GM18508 (cell line): ENCODE results near the gene TANGO2.

Source experiments
- ATAC-seq: cut with Tn5 transposase; IDR thresholded peaks from one replicate; pipeline ENCODE4 v1.9.1; 2021; ENCODE audit warnings: moderate number of reproducible peaks; ENCODE audit not compliant: insufficient read depth, unreplicated experiment

Gene TANGO2

DNA sequence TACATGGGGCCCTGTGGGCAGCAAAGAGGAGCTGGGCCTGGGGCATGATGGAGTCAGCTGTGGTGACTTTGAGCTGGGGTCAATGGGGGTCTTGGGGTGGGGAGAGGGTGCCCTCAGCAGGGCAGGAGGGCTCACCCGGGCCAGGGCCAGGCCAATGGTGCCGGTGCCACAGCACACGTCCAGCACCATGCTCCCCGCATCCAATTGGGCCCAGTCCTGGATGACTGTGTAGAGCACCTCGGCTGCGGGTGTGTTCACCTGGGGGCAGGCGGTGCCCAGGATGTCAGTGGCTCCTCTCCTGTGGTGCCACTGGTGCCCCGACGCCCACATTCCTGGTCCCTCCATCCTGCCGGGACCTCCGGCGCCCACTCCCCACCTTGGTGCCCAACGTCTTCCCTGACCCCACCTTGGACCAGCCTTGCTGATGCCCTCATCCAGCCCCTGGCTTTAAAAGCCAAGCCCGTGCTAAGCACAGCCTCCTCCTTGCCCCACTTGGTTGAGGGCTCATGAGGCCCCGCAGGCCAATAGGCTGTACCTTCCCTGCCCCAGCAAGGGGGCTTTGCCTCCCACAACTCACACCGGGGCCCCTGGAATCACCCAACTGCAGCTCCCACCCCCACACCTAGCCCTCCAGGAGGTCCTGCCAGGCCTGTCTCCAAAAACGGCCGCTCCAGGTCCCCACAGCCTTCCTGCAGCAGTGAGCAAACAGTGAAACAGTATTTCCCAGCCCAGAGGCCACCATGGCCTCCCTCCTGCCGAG lies 92.8 kb downstream of the TANGO2 start:
- ATAC-seq, result no peak

DNA sequence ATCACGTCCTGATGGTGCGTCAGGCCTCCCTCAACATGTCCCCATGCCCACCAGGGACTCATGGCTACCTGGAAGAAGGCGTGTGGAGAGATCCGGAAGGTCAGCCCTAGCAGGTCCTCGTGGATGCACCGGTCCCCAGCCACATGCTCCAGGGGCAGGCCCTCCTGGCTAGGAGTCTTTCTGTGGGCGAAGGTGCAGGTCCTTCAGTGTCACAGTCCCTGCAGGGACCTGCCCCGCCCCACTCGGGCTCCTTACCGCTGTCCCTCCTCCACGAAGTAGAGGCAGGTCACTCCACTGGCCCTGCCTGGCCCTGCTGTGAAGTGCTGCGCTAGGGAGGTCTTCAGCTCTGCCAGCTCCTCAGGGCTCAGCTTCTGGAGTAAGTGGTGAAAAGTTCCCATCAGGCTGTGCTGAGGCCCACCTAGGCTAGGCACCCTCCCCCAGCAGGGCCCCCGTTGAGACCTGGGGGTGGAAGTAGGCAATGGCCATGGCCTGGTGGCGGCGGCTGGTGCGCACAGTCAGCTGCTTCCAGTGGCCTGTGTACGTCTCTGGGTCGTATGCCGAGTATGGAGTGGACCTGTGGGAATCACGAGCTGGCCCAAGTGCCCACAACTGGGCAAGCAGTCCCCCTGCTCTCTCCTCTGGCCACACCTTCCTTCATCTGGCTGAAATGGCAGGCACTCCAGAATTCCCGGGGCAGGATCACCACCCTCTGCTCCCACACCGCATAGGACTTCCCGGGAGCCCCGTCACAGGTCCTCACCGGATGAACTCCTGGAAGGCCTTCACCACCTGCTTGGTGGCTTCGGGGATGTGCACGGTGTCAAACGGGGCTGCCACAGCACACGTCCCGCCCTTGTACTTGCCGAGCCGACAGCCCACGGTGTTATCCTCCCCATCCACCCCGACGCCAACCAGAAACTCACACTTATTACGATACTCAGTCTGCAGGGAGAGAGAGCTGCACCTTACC lies 93.9 kb downstream of the TANGO2 start:
- no peak for ATAC-seq

DNA sequence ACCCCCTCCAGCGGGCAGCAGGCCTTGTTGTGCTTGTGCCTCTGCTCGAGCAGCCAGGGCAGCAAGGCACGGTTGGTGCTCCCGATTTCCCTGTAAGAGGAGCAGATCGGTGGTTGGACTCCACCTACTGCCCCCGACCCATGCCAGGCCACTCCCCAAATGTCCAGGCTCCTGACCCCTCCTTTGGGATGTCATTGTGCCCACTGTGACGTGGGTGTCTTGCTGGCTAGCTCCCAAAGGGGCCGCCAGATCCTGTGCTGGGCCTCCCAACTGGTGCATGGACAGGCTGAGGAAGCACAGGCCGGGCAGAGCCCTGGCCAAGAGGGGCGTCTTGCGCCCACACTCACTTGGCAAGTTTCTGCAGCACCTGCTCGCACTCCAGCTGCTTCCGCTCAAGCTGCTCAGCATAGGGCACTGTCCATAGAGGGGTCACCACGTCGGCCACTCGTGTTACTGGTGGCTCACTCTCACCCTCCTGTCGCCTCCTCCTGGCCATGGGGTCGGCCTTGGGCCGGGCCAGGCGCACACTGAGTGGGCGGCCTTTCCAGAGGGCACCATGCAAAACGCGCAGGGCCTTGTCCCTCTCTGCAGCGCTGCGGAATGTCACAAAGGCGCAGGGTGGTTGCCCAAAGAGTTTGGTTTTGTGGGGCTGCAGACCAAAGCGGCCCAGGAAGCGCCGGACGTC lies 94.9 kb downstream of the TANGO2 start, which contains the start of gene RANBP1:
Gene RANBP1 (plus strand): TSS at position 414 of the 685 bp plus-strand sequence. CDS start 81 bp downstream, at position 495.
- ATAC-seq, result no peak

DNA sequence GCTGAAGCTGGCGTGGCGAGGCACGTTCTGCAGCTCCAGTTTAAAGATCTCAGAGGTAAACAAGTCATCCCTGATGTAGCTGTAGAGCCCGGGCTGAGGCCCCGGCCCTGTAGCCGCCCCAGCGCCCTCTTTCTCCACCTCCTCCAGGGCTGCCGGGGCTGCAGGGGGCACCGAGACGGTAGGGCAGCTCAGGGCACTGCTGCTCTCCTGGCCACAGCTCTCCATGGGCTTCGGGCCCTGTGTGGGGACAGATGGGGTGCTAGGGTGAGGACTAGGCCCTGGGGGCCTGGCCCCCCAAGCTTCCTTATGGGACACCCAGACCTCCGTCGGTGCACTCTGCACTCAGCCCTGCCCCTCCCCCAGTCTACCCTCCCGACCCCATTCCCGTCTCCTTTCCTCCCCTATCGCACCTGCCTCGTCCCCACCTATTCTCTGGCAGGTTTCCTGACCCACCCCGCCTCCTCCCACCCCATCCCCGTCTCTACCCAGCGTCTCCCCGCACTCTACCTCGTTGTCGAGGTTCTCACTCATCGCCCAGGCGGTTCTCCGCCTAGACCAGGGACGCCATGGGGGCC lies 95.6 kb downstream of the TANGO2 start:
- no peak for ATAC-seq
